ENCODE data around the gene NT5C3A.
A peak's percentile ranks its signal among the peaks of the same experiment; 100 is the strongest.
"Not testable (repeated sequence)": the region's sequence is repeated elsewhere in the genome, so short reads cannot be mapped to it uniquely, and the experiment has no call there.

NT5C3A gene

GRCh38 chr7:32997956-32998355, 64.6 kb downstream of the NT5C3A start:
- H3K27ac ChIP-seq = peak overlapping the region in 12 of 21 experiments; percentile 29 to 81 (median 54)
- H3K4me3 ChIP-seq = not testable (repeated sequence)

- H3K27ac ChIP-seq = peak overlapping the region in 3 of 21 experiments; percentile 7 to 35 (median 17)
- not testable (repeated sequence) for H3K4me3 ChIP-seq
Observed at GRCh38 chr7:32992750-32993149, 69.8 kb downstream of the NT5C3A start.

GRCh38 chr7:32991975-32992700, 70.4 kb downstream of the NT5C3A start:
- H3K4me3 ChIP-seq = not testable (repeated sequence)
- peak overlapping the region in 6 of 21 experiments; percentile 11 to 49 (median 28) for H3K27ac ChIP-seq

- not testable (repeated sequence) for H3K4me3 ChIP-seq
- H3K27ac ChIP-seq = peak overlapping the region in 3 of 21 experiments; percentile 21 to 29 (median 23)
Observed at GRCh38 chr7:32991068-32991585, 71.4 kb downstream of the NT5C3A start.

- H3K27ac ChIP-seq, H3K4me3 ChIP-seq: not testable (repeated sequence)
Observed at GRCh38 chr7:32988148-32988547, 74.4 kb downstream of the NT5C3A start.

- H3K4me3 ChIP-seq, H3K27ac ChIP-seq: not testable (repeated sequence)
Observed at GRCh38 chr7:32979902-32980301, 82.7 kb downstream of the NT5C3A start.

- H3K4me3 ChIP-seq = not testable (repeated sequence)
- H3K27ac ChIP-seq = peak overlapping the region in 2 of 21 experiments; percentile 33 to 54
Observed at GRCh38 chr7:32979246-32979645, 83.3 kb downstream of the NT5C3A start.

GRCh38 chr7:32977159-32977558, 85.4 kb downstream of the NT5C3A start:
- not testable (repeated sequence) for H3K27ac ChIP-seq, H3K4me3 ChIP-seq

GRCh38 chr7:32971967-32972366, 90.6 kb downstream of the NT5C3A start:
- not testable (repeated sequence) for H3K27ac ChIP-seq, H3K4me3 ChIP-seq

- not testable (repeated sequence) for H3K4me3 ChIP-seq, H3K27ac ChIP-seq
Observed at GRCh38 chr7:32967268-32967582, 95.4 kb downstream of the NT5C3A start.

GRCh38 chr7:32966489-32967267, 95.9 kb downstream of the NT5C3A start:
- not testable (repeated sequence) for H3K4me3 ChIP-seq, H3K27ac ChIP-seq

- peak overlapping the region in 8 of 21 experiments; percentile 14 to 58 (median 36) for H3K27ac ChIP-seq
- H3K4me3 ChIP-seq = not testable (repeated sequence)
Observed at GRCh38 chr7:32964461-32965159, 98.0 kb downstream of the NT5C3A start.

All from skin epidermis (tissue), 12 donors.